Body of pancreas (tissue), 4 donors: ENCODE measurements around the gene ABHD16B.

Experiments used
- CTCF ChIP-seq, 7 experiments: fragments of 450-650 bp in 4 of 7; fragments of 200-600 bp in 3 of 7; sonication (generic) in 3 of 7; IDR thresholded peaks; one replicate each; pipeline ENCODE4 v1.5.1; 2016 to 2019; ENCODE audit warnings: antibody characterized with exemption in 7 of 7
- POLR2A ChIP-seq, 3 donors: fragments of 450-650 bp; IDR thresholded peaks; one replicate each; pipeline ENCODE4 v1.6.1; 2016; ENCODE audit warnings: antibody characterized with exemption in 3 of 3, mild to moderate bottlenecking in 2 of 3

GRCh38 chr20:63897978-63898561, 36.8 kb downstream of the ABHD16B start:
- TF ChIP-seq CTCF (IDR thresholded peaks at IDR 0.05) = no peak
- no peak for TF ChIP-seq POLR2A (IDR thresholded peaks at IDR 0.05)
